DOHH2 (cell line): ENCODE data around the gene CFAP91.

Experiments used
- H3F3A ChIP-seq: fragments of 200-600 bp; sonication (generic), shearing (Covaris generic); 2 replicates; pipeline ENCODE4 v1.6.0; 2016; ENCODE audit warnings: antibody characterized with exemption, mild to moderate bottlenecking; ENCODE audit not compliant: control insufficient read depth, insufficient read depth
- H3K27ac ChIP-seq: fragments of 200-600 bp; sonication (generic); 2 replicates; pipeline ENCODE4 v1.5.1; 2014; ENCODE audit warnings: low read depth, mild to moderate bottlenecking, low read length, moderate library complexity
- H3K27me3 ChIP-seq: fragments of 200-600 bp; sonication (generic); 2 replicates; pipeline ENCODE4 v1.6.1; 2014; ENCODE audit warnings: mild to moderate bottlenecking, low read length, mixed read lengths; ENCODE audit not compliant: control insufficient read depth
- H3K36me3 ChIP-seq: fragments of 200-600 bp; sonication (generic); 2 replicates; pipeline ENCODE4 v1.6.1; 2014; ENCODE audit warnings: mild to moderate bottlenecking, low read length, moderate library complexity, mixed read lengths; ENCODE audit not compliant: control insufficient read depth
- H3K4me1 ChIP-seq: fragments of 200-600 bp; sonication (generic); 2 replicates; pipeline ENCODE4 v1.6.1; 2014; ENCODE audit warnings: mild to moderate bottlenecking, low read length, mixed read lengths; ENCODE audit not compliant: control insufficient read depth
- H3K4me2 ChIP-seq: fragments of 200-600 bp; sonication (generic); 2 replicates; pipeline ENCODE4 v1.6.0; 2014; ENCODE audit warnings: mild to moderate bottlenecking, low read length, moderate library complexity
- H3K4me3 ChIP-seq: fragments of 200-600 bp; sonication (generic); 2 replicates; pipeline ENCODE4 v1.5.1; 2014; ENCODE audit warnings: mild to moderate bottlenecking, low read length, mixed read lengths
- H3K79me2 ChIP-seq: fragments of 200-600 bp; sonication (generic); 2 replicates; pipeline ENCODE4 v1.6.1; 2014; ENCODE audit warnings: mild to moderate bottlenecking, low read length, mixed read lengths; ENCODE audit not compliant: control insufficient read depth
- H3K9me2 ChIP-seq: fragments of 200-600 bp; sonication (generic); replicated peaks from 2 replicates; pipeline ENCODE4 v1.6.1; 2014; ENCODE audit warnings: mild to moderate bottlenecking, low read length, mixed read lengths; ENCODE audit not compliant: control insufficient read depth
- H3K9me3 ChIP-seq: fragments of 200-600 bp; sonication (generic); 2 replicates; pipeline ENCODE4 v1.6.1; 2014; ENCODE audit warnings: antibody characterized with exemption, low read length, mixed read lengths; ENCODE audit not compliant: control insufficient read depth, insufficient read depth
- H4K20me1 ChIP-seq: fragments of 200-600 bp; sonication (generic); 2 replicates; pipeline ENCODE4 v1.6.0; 2014; ENCODE audit warnings: low read depth, mild to moderate bottlenecking, antibody characterized with exemption, low read length, moderate library complexity; ENCODE audit not compliant: control insufficient read depth, insufficient read depth
- CTCF ChIP-seq: fragments of 200-600 bp; sonication (generic); IDR thresholded peaks from one replicate; pipeline ENCODE4 v1.5.1; 2014; ENCODE audit warnings: antibody characterized with exemption, mild to moderate bottlenecking, low read depth, low read length; ENCODE audit not compliant: poor library complexity, severe bottlenecking
- EZH2phosphoT487 ChIP-seq: fragments of 200-600 bp; sonication (generic); IDR thresholded peaks from 2 replicates; pipeline ENCODE4 v1.6.1; 2017; ENCODE audit warnings: borderline replicate concordance, mild to moderate bottlenecking, antibody characterized with exemption, low read length, moderate library complexity, mixed read lengths

CFAP91 gene

GRCh38 chr3:119751423-119751822 is 48.6 kb downstream of the CFAP91 start:
- no peaks in the 10 kb centered on the region for H3F3A ChIP-seq

More at GRCh38 chr3:119751423-119751822, 48.6 kb downstream of the CFAP91 start:
- Histone ChIP-seq H3K4me1 (no peaks in the 10 kb centered on the region), H3K9me2 (no peaks in the 10 kb centered on the region), H3K9me3 (no peaks in the 10 kb centered on the region), H3K27ac (no peak overlapping the region), H3K79me2 (no peaks in the 10 kb centered on the region), H3K27me3 (peaks cover 8% of the 10 kb centered on the region; the same call in 1 of the 2 replicates), H3K4me2 (no peak overlapping the region), H4K20me1 (no peaks in the 10 kb centered on the region), H3K4me3 (no peak overlapping the region), H3K36me3 (no peaks in the 10 kb centered on the region)
- TF ChIP-seq EZH2phosphoT487 (no peak), CTCF (no peak)
